ENCODE measurements around the gene REP15. TPM values are rescaled to one million over a fixed set of nuclear protein-coding genes. Genes with fewer than 3 reads are reported as not detected.
A peak's percentile ranks its signal among the peaks of the same experiment; 100 is the strongest.

The REP15 gene
- total RNA-seq, 1 experiment from 2014 or later = 1.3 TPM

DNA sequence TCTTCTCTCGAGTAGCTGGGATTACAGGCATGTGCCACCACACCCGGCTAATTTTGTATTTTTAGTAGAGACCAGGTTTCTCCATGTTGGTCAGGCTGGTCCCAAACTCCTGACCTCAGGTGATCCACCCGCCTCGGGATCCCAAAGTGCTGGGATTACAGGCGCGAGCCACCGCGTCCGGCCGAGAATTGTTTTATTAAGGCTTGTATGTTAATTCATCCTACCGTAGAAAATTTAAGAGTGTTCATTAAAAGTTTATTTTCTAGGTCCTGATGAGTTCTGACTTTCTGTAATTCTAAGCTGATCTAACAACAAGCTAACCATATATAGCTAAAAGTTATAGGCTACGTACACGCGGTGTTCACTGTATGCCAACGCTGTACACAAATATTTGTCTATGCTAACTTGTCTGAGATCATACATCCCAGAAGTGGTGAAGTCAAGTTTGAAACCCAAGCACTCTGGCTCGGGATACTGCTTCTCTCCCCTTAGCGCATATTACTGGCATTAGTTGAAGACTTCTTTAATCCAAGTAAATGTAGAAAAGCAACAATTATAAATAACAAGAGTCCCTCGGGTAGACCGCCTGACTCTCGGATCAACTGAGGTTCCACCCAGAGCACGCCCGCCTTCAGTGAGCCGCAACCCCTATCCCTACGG, 13.8 kb downstream of the REP15 start:
- H3K9ac ChIP-seq (ENCODE audit: extremely low read depth, insufficient read length, low read length) = peak overlapping the region; percentile 95
- Mint-ChIP-seq H3K36me3 (ENCODE audit: insufficient read depth in 1 of 3, low read depth in 3 of 3) (peaks cover 7 to 21% (median 7%) of the 10 kb centered on the region in 3 experiments; a peak in 6 of 7 replicates), H3K27ac (peak overlapping the region; percentile 91 to 98 (median 95); a peak in 6 of 7 replicates), H3K27me3 (ENCODE audit: low read depth) (no peaks in the 10 kb centered on the region; the same call in none of the 2 replicates), H3K4me1 (peaks cover 15 to 19% of the 10 kb centered on the region in 2 experiments), H3K4me3 (peak overlapping the region; percentile 93 to 95), H3K9me3 (peaks cover 0 to 6% of the 10 kb centered on the region in 2 experiments; a peak in 1 of 5 replicates)
- H2BK120ac ChIP-seq (ENCODE audit: low read depth, low read length, poor library complexity, severe bottlenecking) = no peak overlapping the region
- no peaks in the 10 kb centered on the region for H3K9me3 ChIP-seq (ENCODE audit: control insufficient read depth, low read depth, low read length)
- H3K79me1 ChIP-seq (ENCODE audit: insufficient read depth, low read depth, low read length, poor library complexity, severe bottlenecking) = peaks cover 11% of the 10 kb centered on the region
- H2AK5ac ChIP-seq (ENCODE audit: insufficient read length, low read length) = no peak overlapping the region
- no peak overlapping the region for H3K27ac ChIP-seq (ENCODE audit: insufficient read length, low read depth, low read length)
- H2BK15ac ChIP-seq (ENCODE audit: low read depth, low read length) = no peak overlapping the region
- peaks cover 5% of the 10 kb centered on the region for H3K23me2 ChIP-seq (ENCODE audit: insufficient read length, low read depth, low read length, poor library complexity, severe bottlenecking)
- H3K18ac ChIP-seq (ENCODE audit: insufficient read length, low read depth, low read length) = no peak overlapping the region
- H3K27me3 ChIP-seq (ENCODE audit: insufficient read depth, low read length) = no peaks in the 10 kb centered on the region
- WGBS (ENCODE audit: extremely low coverage, insufficient read length, low lambda C conversion rate) = no CpG with 5 or more reads among the region's 24 CpGs
- H3T11ph ChIP-seq (ENCODE audit: low read length) = no peak overlapping the region
- no peak overlapping the region for H2BK12ac ChIP-seq (ENCODE audit: insufficient read length, low read depth, low read length)
- H3K23ac ChIP-seq (ENCODE audit: insufficient read length, low read depth, low read length) = no peak overlapping the region
- H3K4me1 ChIP-seq (ENCODE audit: insufficient read depth, low read length) = no peaks in the 10 kb centered on the region
- H3K4me2 ChIP-seq (ENCODE audit: insufficient read depth, insufficient read length, low read length) = peak overlapping the region; percentile 97
- H3K79me2 ChIP-seq (ENCODE audit: insufficient read depth, low read length) = peaks cover 10% of the 10 kb centered on the region; the same call in 1 of the 2 replicates
- DNase-seq = no peak
- no peak overlapping the region for H3K56ac ChIP-seq (ENCODE audit: insufficient read length, low read depth, low read length)
- TF ChIP-seq, protein P1, sequence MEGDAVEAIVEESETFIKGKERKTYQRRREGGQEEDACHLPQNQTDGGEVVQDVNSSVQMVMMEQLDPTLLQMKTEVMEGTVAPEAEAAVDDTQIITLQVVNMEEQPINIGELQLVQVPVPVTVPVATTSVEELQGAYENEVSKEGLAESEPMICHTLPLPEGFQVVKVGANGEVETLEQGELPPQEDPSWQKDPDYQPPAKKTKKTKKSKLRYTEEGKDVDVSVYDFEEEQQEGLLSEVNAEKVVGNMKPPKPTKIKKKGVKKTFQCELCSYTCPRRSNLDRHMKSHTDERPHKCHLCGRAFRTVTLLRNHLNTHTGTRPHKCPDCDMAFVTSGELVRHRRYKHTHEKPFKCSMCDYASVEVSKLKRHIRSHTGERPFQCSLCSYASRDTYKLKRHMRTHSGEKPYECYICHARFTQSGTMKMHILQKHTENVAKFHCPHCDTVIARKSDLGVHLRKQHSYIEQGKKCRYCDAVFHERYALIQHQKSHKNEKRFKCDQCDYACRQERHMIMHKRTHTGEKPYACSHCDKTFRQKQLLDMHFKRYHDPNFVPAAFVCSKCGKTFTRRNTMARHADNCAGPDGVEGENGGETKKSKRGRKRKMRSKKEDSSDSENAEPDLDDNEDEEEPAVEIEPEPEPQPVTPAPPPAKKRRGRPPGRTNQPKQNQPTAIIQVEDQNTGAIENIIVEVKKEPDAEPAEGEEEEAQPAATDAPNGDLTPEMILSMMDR (conservative IDR thresholded peaks at IDR 0.05) = no peak
- no peak overlapping the region for H4K91ac ChIP-seq (ENCODE audit: insufficient read length, low read depth, low read length)
- no peak overlapping the region for H3K4ac ChIP-seq (ENCODE audit: low read depth, low read length)
- H4K8ac ChIP-seq (replicated peaks; ENCODE audit: insufficient read length, low read depth, low read length) = no peak overlapping the region
- H3K14ac ChIP-seq (ENCODE audit: insufficient read depth, low read length) = peak overlapping the region; percentile 98; the same call in 1 of the 2 replicates
- H4K5ac ChIP-seq (ENCODE audit: insufficient read length, low read depth, low read length) = no peak overlapping the region
- peak overlapping the region; percentile 53 for H2AFZ ChIP-seq (ENCODE audit: low read length)
- no peak overlapping the region for H2BK5ac ChIP-seq (ENCODE audit: insufficient read length, low read length)
- H2BK20ac ChIP-seq (ENCODE audit: low read depth, low read length, poor library complexity, severe bottlenecking) = no peak overlapping the region
- no peaks in the 10 kb centered on the region for H4K20me1 ChIP-seq (ENCODE audit: control insufficient read depth, insufficient read depth, insufficient read length)
